Dedifferentiated amniotic fluid mesenchymal stem cell (primary cell): ENCODE measurements around the gene ZNF784.

Experiments
- DNase-seq: peaks from one replicate; pipeline ENCODE4 v3.0.0-alpha.2; 2016; ENCODE audit errors: extremely low spot score

The ZNF784 gene

GRCh38 chr19:55643003-55643886 is 18.9 kb upstream of the ZNF784 start, which contains the start of gene ZNF581:
TSS of gene ZNF581 (plus strand) at chr19:55643649. CDS start at chr19:55644572, 923 bp downstream.
- peak; percentile 66 for DNase-seq

- no peak for DNase-seq
These were observed 18.0 kb upstream of the ZNF784 start for GRCh38 chr19:55642153-55643002.

- no peak for DNase-seq
These were observed 17.2 kb upstream of the ZNF784 start for GRCh38 chr19:55641426-55642152.

- DNase-seq = peak; percentile 57
These were observed 16.4 kb upstream of the ZNF784 start, which contains the start of gene ZNF580 for GRCh38 chr19:55640577-55641425. TSS of gene ZNF580 (plus strand) at chr19:55641002. CDS start at chr19:55642509, 1,507 bp downstream.

GRCh38 chr19:55640043-55640576 is 15.7 kb upstream of the ZNF784 start:
- DNase-seq = peak; percentile 47

GRCh38 chr19:55638864-55639359 is 14.5 kb upstream of the ZNF784 start:
- DNase-seq = no peak

GRCh38 chr19:55637534-55637933 is 13.2 kb upstream of the ZNF784 start:
- no peak for DNase-seq

GRCh38 chr19:55636723-55637122 is 12.4 kb upstream of the ZNF784 start:
- no peak for DNase-seq

- no peak for DNase-seq
These were observed 11.6 kb upstream of the ZNF784 start for GRCh38 chr19:55635856-55636440.

GRCh38 chr19:55635334-55635717 is 11.0 kb upstream of the ZNF784 start:
- DNase-seq = no peak

- no peak for DNase-seq
These were observed 9.5 kb upstream of the ZNF784 start for GRCh38 chr19:55633861-55634260.

- peak; percentile 96 for DNase-seq
These were observed 8.1 kb upstream of the ZNF784 start for GRCh38 chr19:55632463-55632834.

GRCh38 chr19:55626350-55626749 is 2.0 kb upstream of the ZNF784 start:
- no peak for DNase-seq

- no peak for DNase-seq
These were observed 599 bp upstream of the ZNF784 start for GRCh38 chr19:55625004-55625326.

GRCh38 chr19:55623561-55623960 is 805 bp downstream of the ZNF784 start:
- DNase-seq = no peak

- no peak for DNase-seq
These were observed 1.2 kb downstream of the ZNF784 start for GRCh38 chr19:55623130-55623529.

- no peak for DNase-seq
These were observed 2.0 kb downstream of the ZNF784 start for GRCh38 chr19:55622242-55622969.

GRCh38 chr19:55621673-55622231 is 2.6 kb downstream of the ZNF784 start:
- DNase-seq = no peak

- DNase-seq = no peak
These were observed 3.1 kb downstream of the ZNF784 start for GRCh38 chr19:55621205-55621672.
